ENCODE measurements around the gene ATP9A. TPM values are rescaled to one million over a fixed set of nuclear protein-coding genes. Genes with fewer than 3 reads are reported as not detected.

Gene ATP9A
- total and polyA plus RNA-seq, 12 donors = 3.4 to 32.1 (median 24.6) TPM

GRCh38 chr20:51634257-51634656 lies 133.9 kb downstream of the ATP9A start:
- Histone ChIP-seq H3K4me1 (peaks cover 3 to 47% (median 34%) of the 10 kb centered on the region in 9 donors), H3K4me3 (no peak overlapping the region), H3K36me3 (peaks cover 0 to 21% (median 0%) of the 10 kb centered on the region in 9 donors), H3K27ac (no peak overlapping the region), H3K27me3 (no peaks in the 10 kb centered on the region), H3K9me3 (no peaks in the 10 kb centered on the region)
- ATAC-seq = no peak
- no peak for DNase-seq
- intact Hi-C loops (cut with DNase I) = loop anchor here in 3 of 10 donors (10.0 kb wide), 4 partner anchors 61 to 649 kb away; no protein-coding TSS in a partner anchor
- WGBS, 2 donors = 79 to 81% methylated on average over 9 of the region's 9 CpGs
- TF ChIP-seq CTCF (IDR thresholded peaks at IDR 0.05) = no peak

GRCh38 chr20:51633430-51633829 lies 134.8 kb downstream of the ATP9A start:
- intact Hi-C loops (cut with DNase I) = loop anchor here in 3 of 10 donors (10.0 kb wide), 4 partner anchors 61 to 649 kb away; no protein-coding TSS in a partner anchor
- Histone ChIP-seq H3K36me3 (peaks cover 0 to 20% (median 0%) of the 10 kb centered on the region in 9 donors), H3K27ac (peak overlapping the region in 2 of 10 donors; percentile 10 to 58), H3K4me1 (peaks cover 3 to 49% (median 38%) of the 10 kb centered on the region in 9 donors), H3K4me3 (no peak overlapping the region), H3K27me3 (no peaks in the 10 kb centered on the region), H3K9me3 (no peaks in the 10 kb centered on the region)
- DNase-seq = no peak
- WGBS, 2 donors = 97 to 98% methylated on average over 3 of the region's 3 CpGs
- no peak for ATAC-seq
- TF ChIP-seq CTCF (IDR thresholded peaks at IDR 0.05) = no peak

DNA sequence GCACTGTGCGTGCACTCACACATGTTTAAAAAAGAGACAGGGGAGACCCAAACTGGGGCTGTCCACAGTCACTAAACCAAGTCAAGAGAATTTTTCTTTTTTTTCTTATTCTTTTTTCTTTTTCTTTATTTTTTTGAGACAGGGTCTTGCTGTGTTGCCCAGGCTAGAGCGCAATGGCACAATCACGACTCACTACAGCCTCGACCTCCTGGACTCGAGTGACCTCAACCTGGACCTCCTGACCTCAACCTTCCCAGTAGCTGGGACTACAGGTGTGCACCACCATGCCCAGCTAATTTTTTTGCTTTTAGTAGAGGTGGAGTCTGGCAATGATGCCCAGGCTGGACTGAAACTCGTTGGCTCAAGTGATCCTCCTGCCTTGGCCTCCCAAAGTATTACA lies 136.2 kb downstream of the ATP9A start:
- intact Hi-C loops (cut with DNase I) = loop anchor here in 3 of 10 donors (10.0 kb wide), 4 partner anchors 63 to 647 kb away; no protein-coding TSS in a partner anchor
- peaks cover 0 to 22% (median 0%) of the 10 kb centered on the region in 9 donors for H3K36me3 ChIP-seq
- DNase-seq (no peak), ATAC-seq (no peak)
- H3K27me3 ChIP-seq = no peaks in the 10 kb centered on the region
- H3K4me3 ChIP-seq = peak overlapping the region in 2 of 10 donors; percentile 0 to 26
- no peaks in the 10 kb centered on the region for H3K9me3 ChIP-seq
- 93 to 94% methylated on average over 6 of the region's 6 CpGs for WGBS, 2 donors
- H3K27ac ChIP-seq = peak overlapping the region; percentile 72 to 91 (median 82)
- H3K4me1 ChIP-seq = peaks cover 3 to 49% (median 38%) of the 10 kb centered on the region in 9 donors
- no peak for TF ChIP-seq CTCF (IDR thresholded peaks at IDR 0.05)

GRCh38 chr20:51631011-51631950 lies 136.9 kb downstream of the ATP9A start:
- 33 to 47% methylated on average over 21 of the region's 21 CpGs for WGBS, 2 donors
- TF ChIP-seq CTCF (IDR thresholded peaks at IDR 0.05) = no peak
- Histone ChIP-seq H3K27ac (peak overlapping the region; percentile 72 to 91 (median 82)), H3K4me1 (peaks cover 3 to 49% (median 38%) of the 10 kb centered on the region in 9 donors), H3K36me3 (peaks cover 0 to 20% (median 0%) of the 10 kb centered on the region in 9 donors), H3K4me3 (peak overlapping the region in 2 of 10 donors; percentile 0 to 26), H3K27me3 (no peaks in the 10 kb centered on the region), H3K9me3 (no peaks in the 10 kb centered on the region)
- intact Hi-C loops (cut with DNase I) = loop anchor here in 3 of 10 donors (10.0 kb wide), 4 partner anchors 64 to 646 kb away; no protein-coding TSS in a partner anchor
- ATAC-seq (peak; percentile 83 to 92 (median 90)), DNase-seq (peak; percentile 34 to 74)
